ENCODE measurements around the gene ITPR3. TPM values are rescaled to one million over a fixed set of nuclear protein-coding genes. Genes with fewer than 3 reads are reported as not detected.

Gene ITPR3
- total RNA-seq, 4 donors from 2014 or later: 11.8 to 25.0 (median 19.6) TPM

DNA sequence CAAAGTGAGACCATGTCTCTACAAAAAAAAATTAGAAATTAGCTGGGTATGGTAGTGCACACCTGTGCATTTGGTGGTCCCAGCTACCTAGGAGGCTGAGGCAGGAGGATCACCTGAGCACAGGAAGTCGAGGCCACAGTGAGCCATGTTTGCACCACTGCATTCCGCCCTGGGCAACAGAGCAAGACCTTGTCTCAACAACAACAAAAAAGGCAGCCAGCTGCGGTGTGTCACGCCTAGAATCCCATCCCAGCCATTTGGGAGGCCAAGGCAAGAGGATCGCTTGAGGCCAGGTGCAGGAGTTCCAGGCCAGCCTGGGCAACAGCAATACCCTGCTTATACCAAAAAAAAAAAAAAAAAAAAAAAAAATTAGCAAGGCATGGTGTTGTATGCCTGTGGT lies 39.9 kb upstream of the ITPR3 start:
- Histone ChIP-seq H3K4me3 (no peak overlapping the region), H3K27ac (no peak overlapping the region), H3K27me3 (no peaks in the 10 kb centered on the region), H3K36me3 (peaks cover 0 to 19% of the 10 kb centered on the region in 2 donors), H3K4me1 (peaks cover 0 to 43% (median 21%) of the 10 kb centered on the region in 3 donors), H3K9me3 (no peaks in the 10 kb centered on the region)
- ATAC-seq: no peak
- TF ChIP-seq POLR2A (IDR thresholded peaks at IDR 0.05) (no peak), POLR2AphosphoS5 (IDR thresholded peaks at IDR 0.05) (no peak), EP300 (IDR thresholded peaks at IDR 0.05) (no peak)
- TF ChIP-seq, protein P1, sequence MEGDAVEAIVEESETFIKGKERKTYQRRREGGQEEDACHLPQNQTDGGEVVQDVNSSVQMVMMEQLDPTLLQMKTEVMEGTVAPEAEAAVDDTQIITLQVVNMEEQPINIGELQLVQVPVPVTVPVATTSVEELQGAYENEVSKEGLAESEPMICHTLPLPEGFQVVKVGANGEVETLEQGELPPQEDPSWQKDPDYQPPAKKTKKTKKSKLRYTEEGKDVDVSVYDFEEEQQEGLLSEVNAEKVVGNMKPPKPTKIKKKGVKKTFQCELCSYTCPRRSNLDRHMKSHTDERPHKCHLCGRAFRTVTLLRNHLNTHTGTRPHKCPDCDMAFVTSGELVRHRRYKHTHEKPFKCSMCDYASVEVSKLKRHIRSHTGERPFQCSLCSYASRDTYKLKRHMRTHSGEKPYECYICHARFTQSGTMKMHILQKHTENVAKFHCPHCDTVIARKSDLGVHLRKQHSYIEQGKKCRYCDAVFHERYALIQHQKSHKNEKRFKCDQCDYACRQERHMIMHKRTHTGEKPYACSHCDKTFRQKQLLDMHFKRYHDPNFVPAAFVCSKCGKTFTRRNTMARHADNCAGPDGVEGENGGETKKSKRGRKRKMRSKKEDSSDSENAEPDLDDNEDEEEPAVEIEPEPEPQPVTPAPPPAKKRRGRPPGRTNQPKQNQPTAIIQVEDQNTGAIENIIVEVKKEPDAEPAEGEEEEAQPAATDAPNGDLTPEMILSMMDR (IDR thresholded peaks at IDR 0.05): no peak
- WGBS, 2 donors (ENCODE audit: low coverage in 1 of 2): 86 to 92% methylated on average over 2 to 5 of the region's 5 CpGs

DNA sequence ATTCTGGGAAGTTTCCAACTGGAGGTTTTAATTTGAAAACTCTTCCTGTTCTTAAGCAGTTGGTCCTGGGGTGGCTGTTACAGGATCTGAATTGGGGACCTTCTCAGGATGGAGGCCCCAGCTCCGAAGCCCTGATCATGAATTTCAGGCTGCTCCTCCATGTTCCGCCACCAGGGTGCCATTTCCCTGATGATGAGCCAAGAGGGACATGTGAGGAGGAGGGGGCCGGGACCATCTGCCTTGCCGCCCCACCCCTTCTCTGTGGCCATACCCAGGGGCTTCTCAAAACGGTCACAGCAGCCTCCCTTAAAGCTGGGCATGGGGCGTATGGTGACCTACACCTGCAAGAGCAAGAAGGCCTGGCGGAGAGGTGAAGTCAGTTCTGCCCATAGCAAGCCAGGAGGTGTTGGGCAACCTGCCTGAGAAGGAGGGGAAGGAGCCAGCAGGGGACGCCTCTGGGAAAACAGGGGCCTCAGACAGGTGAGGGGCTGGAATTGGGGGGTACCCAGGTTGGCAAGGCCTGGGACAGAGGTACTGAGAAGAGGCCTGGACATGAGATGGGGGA lies 37.4 kb upstream of the ITPR3 start:
- Histone ChIP-seq H3K4me3 (no peak overlapping the region), H3K27me3 (no peaks in the 10 kb centered on the region), H3K36me3 (no peaks in the 10 kb centered on the region), H3K27ac (no peak overlapping the region), H3K9me3 (no peaks in the 10 kb centered on the region), H3K4me1 (peaks cover 0 to 27% (median 15%) of the 10 kb centered on the region in 3 donors)
- TF ChIP-seq EP300 (IDR thresholded peaks at IDR 0.05) (no peak), POLR2AphosphoS5 (IDR thresholded peaks at IDR 0.05) (no peak), POLR2A (IDR thresholded peaks at IDR 0.05) (no peak)
- TF ChIP-seq, protein P1 (IDR thresholded peaks at IDR 0.05): peak in 1 of 4 experiments; percentile 18
- 50 to 100% methylated on average over 1 to 4 of the region's 8 CpGs for WGBS, 2 donors (ENCODE audit: low coverage in 1 of 2)
- no peak for ATAC-seq

DNA sequence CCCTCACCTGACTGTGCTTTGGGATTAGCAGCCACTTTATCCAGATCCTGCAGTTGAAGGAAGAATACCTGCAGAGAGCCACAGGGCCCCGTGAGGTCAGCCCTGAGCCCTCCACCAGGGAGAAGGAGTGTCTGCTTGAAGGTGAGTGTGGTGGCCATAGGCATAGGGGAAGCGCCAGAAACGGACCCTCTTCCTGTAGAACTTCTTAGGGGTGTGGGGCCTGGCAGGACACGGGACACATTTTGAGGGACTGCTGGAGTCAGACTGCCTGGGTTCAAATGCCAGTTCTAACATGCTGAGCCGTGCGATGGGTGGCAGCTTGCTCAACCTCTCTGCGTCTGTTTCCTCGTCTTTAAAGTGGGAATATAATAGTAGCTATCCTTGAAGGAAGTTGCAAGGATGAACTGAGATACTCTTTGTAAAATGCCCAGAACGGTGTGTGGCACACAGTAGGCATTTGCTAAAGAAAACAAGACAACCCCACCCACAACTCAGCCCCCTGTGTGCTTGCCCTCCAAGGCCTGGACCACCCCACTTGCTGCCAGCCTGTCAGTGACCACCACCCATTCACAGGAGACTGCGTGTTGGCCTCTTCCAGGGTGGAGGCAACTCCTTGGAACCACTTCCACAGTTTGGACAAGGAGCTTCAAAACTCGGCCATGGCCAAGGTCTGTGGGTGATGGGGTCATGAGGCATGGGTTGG lies 36.3 kb upstream of the ITPR3 start:
- no peak for ATAC-seq

DNA sequence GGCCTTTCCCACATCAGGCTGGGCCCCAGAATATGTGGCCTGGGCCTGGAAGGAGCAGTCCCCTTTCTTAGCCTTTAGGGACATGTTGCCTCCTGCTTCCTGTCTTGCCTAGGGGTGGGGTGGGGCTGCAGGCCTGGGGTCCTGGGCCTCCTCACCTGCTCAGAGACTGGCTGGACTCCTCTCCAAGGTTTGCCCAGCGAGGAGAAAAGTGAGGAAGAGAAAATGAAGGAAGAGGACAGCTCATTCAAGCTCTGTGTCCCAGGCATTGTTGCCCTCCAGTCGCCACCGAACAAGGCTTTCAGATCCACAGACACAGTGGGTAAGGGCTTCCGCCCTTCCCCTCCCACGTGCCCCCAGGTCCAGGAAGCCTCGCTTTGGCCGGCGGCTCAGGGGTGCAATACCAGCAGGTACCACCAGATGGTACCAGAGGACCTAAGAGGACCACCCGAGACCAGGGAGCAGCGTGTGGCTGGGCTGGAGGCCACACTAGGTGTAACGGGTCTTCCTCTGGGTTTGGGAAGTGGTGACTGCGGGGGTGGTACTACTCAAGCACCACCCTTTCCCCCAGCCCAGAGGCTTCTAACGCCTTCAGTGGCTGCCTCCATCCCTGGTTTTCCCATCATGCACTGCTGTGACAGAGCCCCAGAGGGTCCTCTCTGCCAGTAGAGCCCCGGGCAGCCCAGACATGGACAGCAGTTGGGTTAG lies 35.6 kb upstream of the ITPR3 start:
- peaks cover 0 to 24% (median 12%) of the 10 kb centered on the region in 3 donors for H3K4me1 ChIP-seq
- H3K9me3 ChIP-seq: no peaks in the 10 kb centered on the region
- peak; percentile 62 for ATAC-seq
- no peaks in the 10 kb centered on the region for H3K36me3 ChIP-seq
- H3K27me3 ChIP-seq: no peaks in the 10 kb centered on the region
- H3K4me3 ChIP-seq: no peak overlapping the region
- no peak for TF ChIP-seq EP300 (IDR thresholded peaks at IDR 0.05)
- TF ChIP-seq, protein P1 (IDR thresholded peaks at IDR 0.05): peak in 3 of 4 experiments; percentile 95 to 98 (median 97)
- peak overlapping the region in 1 of 4 donors; percentile 19 for H3K27ac ChIP-seq
- 29% methylated on average over 4 of the region's 14 CpGs; no CpG with 5 or more reads in 1 of the 2 donors for WGBS, 2 donors (ENCODE audit: low coverage in 1 of 2)

More for the DNA sequence above, 36.3 kb upstream of the ITPR3 start:
- H3K27me3 ChIP-seq: no peaks in the 10 kb centered on the region
- no peak overlapping the region for H3K4me3 ChIP-seq
- H3K36me3 ChIP-seq: no peaks in the 10 kb centered on the region
- peaks cover 0 to 21% (median 9%) of the 10 kb centered on the region in 3 donors for H3K4me1 ChIP-seq
- no peaks in the 10 kb centered on the region for H3K9me3 ChIP-seq
- 84% methylated on average over 6 of the region's 11 CpGs; no CpG with 5 or more reads in 1 of the 2 donors for WGBS, 2 donors (ENCODE audit: low coverage in 1 of 2)
- TF ChIP-seq EP300 (IDR thresholded peaks at IDR 0.05) (no peak), POLR2AphosphoS5 (IDR thresholded peaks at IDR 0.05) (no peak), POLR2A (IDR thresholded peaks at IDR 0.05) (no peak)
- TF ChIP-seq, protein P1 (IDR thresholded peaks at IDR 0.05): no peak
- peak overlapping the region in 1 of 4 donors; percentile 19 for H3K27ac ChIP-seq
